ENCODE measurements around the gene DES.
A peak's percentile ranks its signal among the peaks of the same experiment; 100 is the strongest.
"Not testable (repeated sequence)": the region's sequence is repeated elsewhere in the genome, so short reads cannot be mapped to it uniquely, and the experiment has no call there.

Gene DES

GRCh38 chr2:219418155-219419011 is at the start of gene DES:
Gene DES, plus strand, starts transcription at chr2:219418377. Its CDS starts 86 bp downstream, at chr2:219418463.
- DNase-seq (ENCODE audit: low spot score), result no peak

- no peak for DNase-seq (ENCODE audit: low spot score)
Observed at GRCh38 chr2:219368690-219369191, 49.4 kb upstream of the DES start.

GRCh38 chr2:219369447-219369861 is 48.7 kb upstream of the DES start:
- no peak for DNase-seq (ENCODE audit: low spot score)

- DNase-seq (ENCODE audit: low spot score), result no peak
Observed at GRCh38 chr2:219378163-219378851, 39.9 kb upstream of the DES start.

- no peak for DNase-seq (ENCODE audit: low spot score)
Observed at GRCh38 chr2:219380926-219381325, 37.3 kb upstream of the DES start.

- DNase-seq (ENCODE audit: low spot score), result no peak
Observed at GRCh38 chr2:219381448-219381847, 36.7 kb upstream of the DES start.

GRCh38 chr2:219384083-219384713 is 34.0 kb upstream of the DES start:
- DNase-seq (ENCODE audit: low spot score), result no peak

- no peak for DNase-seq (ENCODE audit: low spot score)
Observed at GRCh38 chr2:219384859-219385258, 33.3 kb upstream of the DES start.

- no peak for DNase-seq (ENCODE audit: low spot score)
Observed at GRCh38 chr2:219385958-219386520, 32.1 kb upstream of the DES start.

- no peak for DNase-seq (ENCODE audit: low spot score)
Observed at GRCh38 chr2:219386532-219387280, 31.5 kb upstream of the DES start.

- DNase-seq (ENCODE audit: low spot score), result peak; percentile 93
Observed at GRCh38 chr2:219387306-219388120, 30.7 kb upstream of the DES start, which contains the start of gene DNPEP. Gene DNPEP, minus strand, starts transcription at chr2:219387912. Its CDS starts 118 bp downstream, at chr2:219387794.

GRCh38 chr2:219388121-219388906 is 29.9 kb upstream of the DES start:
- DNase-seq (ENCODE audit: low spot score), result peak; percentile 99

- DNase-seq (ENCODE audit: low spot score), result no peak
Observed at GRCh38 chr2:219388907-219389156, 29.3 kb upstream of the DES start.

GRCh38 chr2:219392754-219393153 is 25.4 kb upstream of the DES start:
- DNase-seq (ENCODE audit: low spot score), result no peak

- not testable (repeated sequence) for DNase-seq (ENCODE audit: low spot score)
Observed at GRCh38 chr2:219395056-219395455, 23.1 kb upstream of the DES start.

- no peak for DNase-seq (ENCODE audit: low spot score)
Observed at GRCh38 chr2:219395609-219396008, 22.6 kb upstream of the DES start.

GRCh38 chr2:219396863-219397457 is 21.2 kb upstream of the DES start:
- no peak for DNase-seq (ENCODE audit: low spot score)

- DNase-seq (ENCODE audit: low spot score), result no peak
Observed at GRCh38 chr2:219398721-219399363, 19.3 kb upstream of the DES start.

All from CD4-positive, alpha-beta T cell treated with Interleukin-2 at 100 ng/mL for 4 hours (primary cell).